HEK293 (cell line): ENCODE results near the gene TBC1D4.
A peak's percentile ranks its signal among the peaks of the same experiment; 100 is the strongest.

Experiments
- CTCF ChIA-PET: fragments of 350-600 bp; formaldehyde crosslinking; extraction: SDS; loops from one replicate; lab custom pipeline; 2021; ENCODE audit warnings: antibody characterized with exemption; lab: Yijun Ruan, JAX
- POLR2A ChIA-PET: fragments of 300-600 bp; formaldehyde crosslinking; extraction: SDS; loops from one replicate; lab custom pipeline; 2020; ENCODE audit warnings: antibody characterized with exemption, inconsistent platforms; lab: Yijun Ruan, JAX
- H3K27ac ChIP-seq: fragments of 200-500 bp; sonication (Bioruptor generic); 2 replicates; pipeline ENCODE4 v1.5.1; 2014; ENCODE audit warnings: low read depth, low read length, control low read depth, inconsistent platforms; ENCODE audit errors: extremely low read depth
- H3K36me3 ChIP-seq, 2 experiments: fragments of 200-500 bp in 1 of 2; sonication (Bioruptor generic) in 1 of 2; 1 replicate in 1 of 2; 2 replicates in 1 of 2; pipeline ENCODE4 v1.5.1; 2014 to 2017; ENCODE audit warnings: inconsistent platforms in 2 of 2, low read length in 2 of 2; ENCODE audit not compliant: control insufficient read depth in 2 of 2, insufficient read depth in 1 of 2
- H3K4me1 ChIP-seq: fragments of 200-500 bp; sonication (Bioruptor generic); 2 replicates; pipeline ENCODE4 v1.5.1; 2014; ENCODE audit warnings: mild to moderate bottlenecking, low read length, inconsistent platforms; ENCODE audit not compliant: control insufficient read depth, insufficient read depth
- H3K4me3 ChIP-seq: 2 replicates; pipeline ENCODE4 v1.5.1; 2011; ENCODE audit warnings: low read depth, mild to moderate bottlenecking, control low read depth, low read length, moderate library complexity
- H3K9me3 ChIP-seq: fragments of 200-500 bp; sonication (Bioruptor generic); 2 replicates; pipeline ENCODE4 v1.5.1; 2014; ENCODE audit warnings: low read depth, low read length, inconsistent platforms; ENCODE audit not compliant: control insufficient read depth, insufficient read depth
- ZBTB20 ChIP-seq: fragments of 450-650 bp; formaldehyde crosslinking; IDR thresholded peaks from 2 replicates; pipeline ENCODE4 v1.5.1; 2016; ENCODE audit warnings: missing biosample characterization, missing genetic modification characterization
- ZBTB8A ChIP-seq: fragments of 450-650 bp; formaldehyde crosslinking; IDR thresholded peaks from 2 replicates; pipeline ENCODE4 v1.5.1; 2016; ENCODE audit warnings: missing biosample characterization, missing genetic modification characterization
- ZFHX2 ChIP-seq: fragments of 450-650 bp; formaldehyde crosslinking; conservative IDR thresholded peaks from 2 replicates; pipeline ENCODE4 v1.5.1; 2016; ENCODE audit warnings: missing biosample characterization, missing genetic modification characterization
- ZNF112 ChIP-seq: fragments of 450-650 bp; formaldehyde crosslinking; IDR thresholded peaks from 2 replicates; pipeline ENCODE4 v1.5.0; 2017; ENCODE audit warnings: missing biosample characterization, missing genetic modification characterization
- ZNF184 ChIP-seq: fragments of 450-650 bp; IDR thresholded peaks from 2 replicates; pipeline ENCODE4 v1.5.1; 2018; ENCODE audit warnings: missing biosample characterization, mild to moderate bottlenecking, missing genetic modification characterization
- ZNF292 ChIP-seq: fragments of 450-650 bp; formaldehyde crosslinking; IDR thresholded peaks from 2 replicates; pipeline ENCODE4 v1.5.1; 2016; ENCODE audit warnings: low read depth, missing biosample characterization, missing genetic modification characterization, borderline replicate concordance
- ZNF354C ChIP-seq: fragments of 450-650 bp; formaldehyde crosslinking; IDR thresholded peaks from 2 replicates; pipeline ENCODE4 v1.5.1; 2016; ENCODE audit warnings: missing biosample characterization, missing genetic modification characterization, low read depth, borderline replicate concordance
- ZNF394 ChIP-seq: fragments of 450-650 bp; formaldehyde crosslinking; IDR thresholded peaks from 2 replicates; pipeline ENCODE4 v1.5.1; 2016; ENCODE audit warnings: missing biosample characterization, missing genetic modification characterization, mild to moderate bottlenecking, moderate library complexity, borderline replicate concordance
- ZNF514 ChIP-seq: fragments of 450-650 bp; formaldehyde crosslinking; IDR thresholded peaks from 2 replicates; pipeline ENCODE4 v1.5.1; 2016; ENCODE audit warnings: missing biosample characterization, missing genetic modification characterization
- ZNF549 ChIP-seq: fragments of 450-650 bp; IDR thresholded peaks from 2 replicates; pipeline ENCODE4 v1.5.1; 2018; ENCODE audit warnings: missing biosample characterization, missing genetic modification characterization, mild to moderate bottlenecking, inconsistent platforms, moderate library complexity
- ZNF560 ChIP-seq: fragments of 450-650 bp; formaldehyde crosslinking; IDR thresholded peaks from 2 replicates; pipeline ENCODE4 v1.5.1; 2017; ENCODE audit warnings: missing biosample characterization, missing genetic modification characterization, borderline replicate concordance
- ZNF677 ChIP-seq: fragments of 450-650 bp; IDR thresholded peaks from 2 replicates; pipeline ENCODE4 v1.5.0; 2018; ENCODE audit warnings: missing biosample characterization, mild to moderate bottlenecking, missing genetic modification characterization, moderate library complexity
- ZNF768 ChIP-seq: fragments of 450-650 bp; formaldehyde crosslinking; IDR thresholded peaks from 2 replicates; pipeline ENCODE4 v1.5.1; 2018; ENCODE audit warnings: missing biosample characterization, mild to moderate bottlenecking, missing genetic modification characterization
- TF ChIP-seq, protein P1 (sequence below): fragments of 450-650 bp; formaldehyde crosslinking; IDR thresholded peaks from 2 replicates; pipeline ENCODE4 v1.5.1; 2016; ENCODE audit warnings: missing biosample characterization, missing genetic modification characterization, borderline replicate concordance
- TF ChIP-seq, protein P2 (sequence below): fragments of 450-650 bp; formaldehyde crosslinking; IDR thresholded peaks from 2 replicates; pipeline ENCODE4 v1.5.1; 2016; ENCODE audit warnings: missing biosample characterization, missing genetic modification characterization

TBC1D4 gene

DNA sequence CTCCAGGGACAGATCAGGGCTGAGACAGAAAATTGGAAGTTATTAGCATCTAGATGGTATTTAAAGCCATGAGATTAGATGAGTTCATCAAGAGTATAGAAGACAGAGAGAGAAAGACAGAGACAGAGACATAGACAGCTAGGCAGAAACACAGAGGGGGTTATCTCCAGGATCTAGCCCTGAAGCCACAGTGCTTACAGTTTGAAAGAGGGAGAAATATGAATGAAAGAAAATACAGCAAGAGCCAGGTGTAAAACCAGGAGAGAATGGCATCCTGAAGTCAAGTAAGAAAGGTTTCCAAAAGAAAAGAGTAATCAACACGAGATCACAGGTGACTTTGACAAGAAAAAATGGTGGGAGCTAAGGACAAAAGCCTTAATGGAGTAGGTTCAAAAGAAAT lies 111.2 kb downstream of the TBC1D4 start:
- Histone ChIP-seq H3K4me3 (no peak overlapping the region), H3K9me3 (no peaks in the 10 kb centered on the region), H3K27ac (no peak overlapping the region), H3K36me3 (no peaks in the 10 kb centered on the region), H3K4me1 (no peaks in the 10 kb centered on the region)
- CTCF ChIA-PET: interaction anchor here (0.6 to 1.7 kb wide), 4 partner anchors 73 to 116 kb away, joined by 3 to 6 read pairs (median 4); partner anchors contain the start of gene TBC1D4
- POLR2A ChIA-PET: no interaction called here
- TF ChIP-seq ZNF768: no peak
- no peak for TF ChIP-seq ZNF292
- TF ChIP-seq ZBTB20 (tag by site-specific recombination): no peak
- no peak for TF ChIP-seq ZNF394 (tag by site-specific recombination)
- no peak for TF ChIP-seq ZNF560 (tag by site-specific recombination)
- TF ChIP-seq, protein P1, sequence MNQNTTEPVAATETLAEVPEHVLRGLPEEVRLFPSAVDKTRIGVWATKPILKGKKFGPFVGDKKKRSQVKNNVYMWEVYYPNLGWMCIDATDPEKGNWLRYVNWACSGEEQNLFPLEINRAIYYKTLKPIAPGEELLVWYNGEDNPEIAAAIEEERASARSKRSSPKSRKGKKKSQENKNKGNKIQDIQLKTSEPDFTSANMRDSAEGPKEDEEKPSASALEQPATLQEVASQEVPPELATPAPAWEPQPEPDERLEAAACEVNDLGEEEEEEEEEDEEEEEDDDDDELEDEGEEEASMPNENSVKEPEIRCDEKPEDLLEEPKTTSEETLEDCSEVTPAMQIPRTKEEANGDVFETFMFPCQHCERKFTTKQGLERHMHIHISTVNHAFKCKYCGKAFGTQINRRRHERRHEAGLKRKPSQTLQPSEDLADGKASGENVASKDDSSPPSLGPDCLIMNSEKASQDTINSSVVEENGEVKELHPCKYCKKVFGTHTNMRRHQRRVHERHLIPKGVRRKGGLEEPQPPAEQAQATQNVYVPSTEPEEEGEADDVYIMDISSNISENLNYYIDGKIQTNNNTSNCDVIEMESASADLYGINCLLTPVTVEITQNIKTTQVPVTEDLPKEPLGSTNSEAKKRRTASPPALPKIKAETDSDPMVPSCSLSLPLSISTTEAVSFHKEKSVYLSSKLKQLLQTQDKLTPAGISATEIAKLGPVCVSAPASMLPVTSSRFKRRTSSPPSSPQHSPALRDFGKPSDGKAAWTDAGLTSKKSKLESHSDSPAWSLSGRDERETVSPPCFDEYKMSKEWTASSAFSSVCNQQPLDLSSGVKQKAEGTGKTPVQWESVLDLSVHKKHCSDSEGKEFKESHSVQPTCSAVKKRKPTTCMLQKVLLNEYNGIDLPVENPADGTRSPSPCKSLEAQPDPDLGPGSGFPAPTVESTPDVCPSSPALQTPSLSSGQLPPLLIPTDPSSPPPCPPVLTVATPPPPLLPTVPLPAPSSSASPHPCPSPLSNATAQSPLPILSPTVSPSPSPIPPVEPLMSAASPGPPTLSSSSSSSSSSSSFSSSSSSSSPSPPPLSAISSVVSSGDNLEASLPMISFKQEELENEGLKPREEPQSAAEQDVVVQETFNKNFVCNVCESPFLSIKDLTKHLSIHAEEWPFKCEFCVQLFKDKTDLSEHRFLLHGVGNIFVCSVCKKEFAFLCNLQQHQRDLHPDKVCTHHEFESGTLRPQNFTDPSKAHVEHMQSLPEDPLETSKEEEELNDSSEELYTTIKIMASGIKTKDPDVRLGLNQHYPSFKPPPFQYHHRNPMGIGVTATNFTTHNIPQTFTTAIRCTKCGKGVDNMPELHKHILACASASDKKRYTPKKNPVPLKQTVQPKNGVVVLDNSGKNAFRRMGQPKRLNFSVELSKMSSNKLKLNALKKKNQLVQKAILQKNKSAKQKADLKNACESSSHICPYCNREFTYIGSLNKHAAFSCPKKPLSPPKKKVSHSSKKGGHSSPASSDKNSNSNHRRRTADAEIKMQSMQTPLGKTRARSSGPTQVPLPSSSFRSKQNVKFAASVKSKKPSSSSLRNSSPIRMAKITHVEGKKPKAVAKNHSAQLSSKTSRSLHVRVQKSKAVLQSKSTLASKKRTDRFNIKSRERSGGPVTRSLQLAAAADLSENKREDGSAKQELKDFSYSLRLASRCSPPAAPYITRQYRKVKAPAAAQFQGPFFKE (tag by site-specific recombination): no peak
- TF ChIP-seq ZNF112 (tag by site-specific recombination): no peak
- no peak for TF ChIP-seq ZBTB8A
- no peak for TF ChIP-seq ZNF514 (tag by site-specific recombination)
- TF ChIP-seq, protein P2, sequence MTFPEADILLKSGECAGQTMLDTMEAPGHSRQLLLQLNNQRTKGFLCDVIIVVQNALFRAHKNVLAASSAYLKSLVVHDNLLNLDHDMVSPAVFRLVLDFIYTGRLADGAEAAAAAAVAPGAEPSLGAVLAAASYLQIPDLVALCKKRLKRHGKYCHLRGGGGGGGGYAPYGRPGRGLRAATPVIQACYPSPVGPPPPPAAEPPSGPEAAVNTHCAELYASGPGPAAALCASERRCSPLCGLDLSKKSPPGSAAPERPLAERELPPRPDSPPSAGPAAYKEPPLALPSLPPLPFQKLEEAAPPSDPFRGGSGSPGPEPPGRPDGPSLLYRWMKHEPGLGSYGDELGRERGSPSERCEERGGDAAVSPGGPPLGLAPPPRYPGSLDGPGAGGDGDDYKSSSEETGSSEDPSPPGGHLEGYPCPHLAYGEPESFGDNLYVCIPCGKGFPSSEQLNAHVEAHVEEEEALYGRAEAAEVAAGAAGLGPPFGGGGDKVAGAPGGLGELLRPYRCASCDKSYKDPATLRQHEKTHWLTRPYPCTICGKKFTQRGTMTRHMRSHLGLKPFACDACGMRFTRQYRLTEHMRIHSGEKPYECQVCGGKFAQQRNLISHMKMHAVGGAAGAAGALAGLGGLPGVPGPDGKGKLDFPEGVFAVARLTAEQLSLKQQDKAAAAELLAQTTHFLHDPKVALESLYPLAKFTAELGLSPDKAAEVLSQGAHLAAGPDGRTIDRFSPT (tag by site-specific recombination): no peak
- no peak for TF ChIP-seq ZNF549 (tag by site-specific recombination)
- TF ChIP-seq ZNF354C (tag by site-specific recombination): no peak
- no peak for TF ChIP-seq ZNF677 (tag by site-specific recombination)

DNA sequence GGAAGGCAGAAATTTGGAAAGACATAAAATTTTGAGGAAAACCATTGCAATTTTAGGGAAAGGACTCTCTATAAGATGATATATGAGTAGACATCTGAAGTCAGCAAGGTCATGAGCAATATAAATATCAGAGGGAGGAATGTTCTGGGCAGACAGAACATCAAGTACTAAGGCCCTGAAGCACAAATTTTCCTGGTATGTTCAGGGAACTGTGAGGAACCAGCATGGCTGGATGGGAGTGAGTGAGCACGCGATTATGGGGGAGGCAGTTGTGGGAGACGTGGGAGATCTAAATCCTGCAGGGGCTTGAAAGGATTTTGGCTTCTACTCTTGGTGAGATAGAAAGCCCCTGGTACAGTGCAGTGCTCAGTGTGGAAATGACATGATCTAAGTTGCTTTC lies 112.0 kb downstream of the TBC1D4 start:
- Histone ChIP-seq H3K4me1 (no peaks in the 10 kb centered on the region), H3K4me3 (no peak overlapping the region), H3K36me3 (no peaks in the 10 kb centered on the region), H3K27ac (no peak overlapping the region), H3K9me3 (no peaks in the 10 kb centered on the region)
- CTCF ChIA-PET: interaction anchor here (0.6 to 1.7 kb wide), 2 partner anchors 112 to 135 kb away, joined by 3 to 6 read pairs; partner anchors contain the start of gene TBC1D4
- TF ChIP-seq ZNF184: no peak
- 0 out of 2 replicates have a peak, but pooled peaks have one; percentile 8 for TF ChIP-seq ZFHX2
- POLR2A ChIA-PET: no interaction called here
